Measurements from ENCODE around the gene TBC1D12.

TBC1D12 gene

DNA sequence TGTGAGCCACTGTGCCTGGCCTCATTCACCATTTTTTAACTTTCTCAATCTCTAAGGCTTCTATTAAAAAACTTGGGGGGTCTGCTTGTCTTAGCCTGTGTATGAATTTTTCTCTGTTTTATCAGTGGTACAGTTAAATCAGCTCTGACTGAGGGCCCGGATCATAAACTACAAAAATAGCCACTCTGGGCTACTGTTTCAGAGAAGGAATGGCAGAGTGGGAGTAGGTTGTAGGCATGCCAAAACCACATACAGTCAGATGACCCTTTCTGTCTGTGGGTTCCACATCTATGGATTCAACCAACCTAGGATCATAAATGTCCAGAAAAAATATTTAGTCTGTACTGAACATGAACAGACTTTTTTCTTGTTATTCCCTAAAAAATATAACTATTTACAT, 21.3 kb downstream of the TBC1D12 start:
- Mint-ChIP-seq H3K36me3 (no peaks in the 10 kb centered on the region), H3K9me3 (no peaks in the 10 kb centered on the region), H3K4me3 (no peak overlapping the region), H3K4me1 (no peaks in the 10 kb centered on the region), H3K27ac (no peak overlapping the region)
- DNase-seq (ENCODE audit: low spot score in 2 of 2) (no peak), ATAC-seq (no peak)

DNA sequence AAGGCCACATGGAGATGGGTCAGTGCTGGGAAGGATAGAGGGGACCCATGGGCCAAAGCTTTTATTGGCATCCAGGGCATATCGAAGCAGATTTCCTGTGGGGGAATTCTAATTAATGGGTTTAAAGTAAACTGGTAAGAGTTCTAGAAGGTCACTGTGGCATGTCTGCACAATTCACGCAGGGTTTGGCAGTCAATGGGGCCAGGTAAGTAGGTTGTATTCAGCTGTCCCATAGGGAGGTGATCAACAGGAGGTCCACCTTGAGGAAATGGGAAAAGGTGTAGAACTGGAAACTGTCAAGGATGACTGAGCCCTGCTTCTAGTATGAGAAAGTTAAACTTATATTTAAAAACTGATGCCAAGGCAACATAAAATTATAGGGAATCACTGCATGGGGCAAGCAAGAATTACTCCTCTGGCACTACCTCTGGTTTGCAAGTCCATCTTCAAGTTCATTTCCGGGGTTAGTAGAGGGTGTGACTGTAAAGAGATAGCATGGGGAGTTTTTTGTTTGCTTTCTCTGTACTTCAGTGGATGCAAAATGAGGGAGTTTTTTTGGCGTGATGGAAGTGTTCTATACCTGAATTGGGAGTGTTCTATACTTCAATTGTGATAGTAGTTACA, 22.5 kb downstream of the TBC1D12 start:
- ATAC-seq (no peak), DNase-seq (ENCODE audit: low spot score in 2 of 2) (no peak)
- no peaks in the 10 kb centered on the region for H3K9me3 Mint-ChIP-seq
- H3K27ac Mint-ChIP-seq = no peak overlapping the region
- no peak overlapping the region for H3K4me3 Mint-ChIP-seq
- no peaks in the 10 kb centered on the region for H3K36me3 Mint-ChIP-seq
- H3K4me1 Mint-ChIP-seq = no peaks in the 10 kb centered on the region

GRCh38 chr10:94425942-94426341, 23.6 kb downstream of the TBC1D12 start:
- DNase-seq (ENCODE audit: low spot score in 2 of 2) (no peak), ATAC-seq (no peak)
- Mint-ChIP-seq H3K27ac (no peak overlapping the region), H3K4me3 (no peak overlapping the region), H3K36me3 (no peaks in the 10 kb centered on the region), H3K9me3 (no peaks in the 10 kb centered on the region), H3K4me1 (no peaks in the 10 kb centered on the region)

GRCh38 chr10:94427166-94427565, 24.8 kb downstream of the TBC1D12 start:
- H3K36me3 Mint-ChIP-seq = no peaks in the 10 kb centered on the region
- H3K27ac Mint-ChIP-seq = no peak overlapping the region
- H3K4me1 Mint-ChIP-seq = no peaks in the 10 kb centered on the region
- no peak overlapping the region for H3K4me3 Mint-ChIP-seq
- no peaks in the 10 kb centered on the region for H3K9me3 Mint-ChIP-seq
- ATAC-seq (no peak), DNase-seq (ENCODE audit: low spot score in 2 of 2) (no peak)

DNA sequence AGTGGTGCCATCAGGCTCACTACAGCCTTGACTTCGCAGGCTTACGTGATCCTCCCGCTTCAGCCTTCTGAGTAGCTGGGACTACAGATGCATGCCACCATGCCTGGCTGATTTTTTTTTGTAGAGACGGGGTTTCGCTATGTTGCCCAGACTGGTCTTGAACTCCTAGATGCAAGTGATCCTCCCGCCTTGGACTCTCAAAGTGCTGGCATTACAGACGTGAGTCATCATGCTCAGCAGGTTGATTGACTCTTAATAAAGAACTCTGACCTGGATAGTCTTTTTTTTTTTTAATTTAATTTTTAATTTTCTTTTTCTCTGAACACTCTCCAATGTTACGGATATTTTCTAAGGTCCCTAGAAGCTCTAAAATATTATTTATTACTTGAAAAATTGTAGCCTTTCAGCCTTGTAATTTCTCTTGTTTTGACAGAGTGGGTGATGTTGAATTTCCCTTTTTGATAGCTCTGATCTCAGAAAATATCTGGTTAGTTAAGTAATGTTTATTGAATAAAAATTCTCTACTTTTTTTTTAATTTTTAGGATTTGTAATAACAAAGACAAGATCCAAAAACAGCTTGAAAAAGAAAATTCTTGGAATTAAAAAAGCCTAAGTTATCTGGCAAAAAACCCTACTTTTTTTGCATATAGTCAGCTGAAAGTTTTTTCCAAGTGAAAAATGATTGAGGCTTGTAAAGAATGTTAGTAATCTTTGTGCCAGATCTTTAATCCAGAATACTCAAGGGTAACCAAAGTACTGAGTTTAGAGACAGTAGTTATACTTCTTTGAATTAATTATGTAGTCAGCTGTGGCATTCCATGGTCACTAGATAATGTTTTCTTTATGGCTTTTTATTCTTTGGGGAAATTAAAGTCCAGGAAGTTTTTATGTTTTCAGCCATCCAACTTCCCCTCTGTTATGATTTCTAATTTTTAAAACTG, 26.7 kb downstream of the TBC1D12 start:
- Mint-ChIP-seq H3K36me3 (no peaks in the 10 kb centered on the region), H3K4me3 (no peak overlapping the region)
- no peak for ATAC-seq

DNA sequence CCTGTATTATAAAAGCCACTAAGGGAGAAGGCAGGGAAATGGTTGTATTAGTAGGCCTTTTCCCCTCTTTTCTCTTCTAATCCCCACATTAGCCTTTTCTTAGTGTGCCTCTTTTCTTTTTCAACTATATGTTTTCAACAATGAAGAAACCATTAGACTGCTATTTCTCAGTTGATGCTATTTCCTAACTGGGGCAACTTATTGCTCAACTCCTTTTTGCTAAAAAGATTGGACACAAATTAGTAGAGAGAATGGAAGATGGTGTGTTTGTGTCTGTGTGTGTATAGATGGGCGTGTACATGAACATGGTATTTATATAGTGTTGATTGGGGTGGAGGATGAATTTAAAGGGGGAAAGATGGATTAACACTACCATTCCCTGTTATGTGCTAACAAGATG, 28.4 kb downstream of the TBC1D12 start:
- Mint-ChIP-seq H3K36me3 (no peaks in the 10 kb centered on the region), H3K9me3 (no peaks in the 10 kb centered on the region), H3K4me3 (no peak overlapping the region), H3K4me1 (no peaks in the 10 kb centered on the region), H3K27ac (no peak overlapping the region)
- DNase-seq (ENCODE audit: low spot score in 2 of 2) = no peak
- no peak for ATAC-seq

More for the DNA sequence above, 26.7 kb downstream of the TBC1D12 start:
- H3K27ac Mint-ChIP-seq = no peak overlapping the region
- DNase-seq (ENCODE audit: low spot score in 2 of 2) = no peak
- H3K9me3 Mint-ChIP-seq = no peaks in the 10 kb centered on the region
- no peaks in the 10 kb centered on the region for H3K4me1 Mint-ChIP-seq

DNA sequence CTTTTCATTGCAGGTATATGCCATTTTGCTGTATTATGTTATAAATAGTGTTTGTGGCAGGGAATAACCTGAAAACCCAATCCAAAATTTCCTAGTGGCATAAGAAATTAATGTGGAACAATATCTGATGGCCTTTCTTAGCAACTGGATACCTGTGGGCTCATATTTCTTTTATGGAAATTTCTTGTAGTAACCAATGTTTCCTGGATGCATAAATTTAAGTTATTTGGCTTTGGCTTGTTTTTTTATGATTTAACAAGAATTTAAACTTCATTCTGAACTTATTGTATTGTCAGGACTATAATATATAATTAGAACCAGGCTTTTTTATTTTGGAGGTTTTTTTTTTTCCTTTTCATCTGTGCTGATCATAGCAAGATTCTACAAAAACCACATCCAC, 30.1 kb downstream of the TBC1D12 start:
- no peaks in the 10 kb centered on the region for H3K36me3 Mint-ChIP-seq
- ATAC-seq = no peak
- no peak overlapping the region for H3K27ac Mint-ChIP-seq
- DNase-seq (ENCODE audit: low spot score in 2 of 2) = no peak
- H3K9me3 Mint-ChIP-seq = peaks cover under 1% of the 10 kb centered on the region
- no peaks in the 10 kb centered on the region for H3K4me1 Mint-ChIP-seq
- H3K4me3 Mint-ChIP-seq = no peak overlapping the region

DNA sequence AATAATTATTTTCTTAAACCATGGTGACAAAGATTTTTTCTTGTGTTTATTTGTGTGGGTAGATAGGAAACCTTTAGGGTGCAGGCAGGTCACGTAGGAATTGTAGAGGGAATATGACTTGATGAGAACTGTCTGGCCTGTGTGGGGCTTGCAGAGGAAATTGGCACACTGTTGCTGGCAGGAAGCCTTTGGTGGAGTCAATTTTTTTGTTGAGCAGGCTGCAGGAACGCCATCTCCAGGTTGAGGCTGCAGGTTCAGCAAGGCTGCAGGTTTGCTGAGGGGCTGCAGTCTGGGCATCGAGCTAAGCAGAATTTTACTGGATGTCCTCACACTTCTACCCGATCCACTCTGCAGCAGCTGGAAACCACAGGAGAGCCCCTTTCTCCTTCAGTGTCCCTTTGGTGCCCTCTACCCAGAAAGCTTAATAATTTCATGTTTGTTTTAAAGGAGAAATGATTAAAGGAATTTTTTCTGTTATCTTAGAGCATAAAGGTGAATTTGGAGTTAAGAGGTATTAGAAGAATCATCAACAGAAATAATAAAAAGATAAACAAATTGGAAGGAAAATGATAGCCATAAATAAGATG, 37.0 kb downstream of the TBC1D12 start:
- ATAC-seq = no peak
- Mint-ChIP-seq H3K9me3 (peaks cover 5% of the 10 kb centered on the region), H3K36me3 (no peaks in the 10 kb centered on the region), H3K4me3 (no peak overlapping the region), H3K27ac (no peak overlapping the region), H3K4me1 (no peaks in the 10 kb centered on the region)
- DNase-seq (ENCODE audit: low spot score in 2 of 2) = no peak

GRCh38 chr10:94440096-94440495, 37.8 kb downstream of the TBC1D12 start:
- Mint-ChIP-seq H3K27ac (no peak overlapping the region), H3K4me1 (no peaks in the 10 kb centered on the region), H3K9me3 (peaks cover 5% of the 10 kb centered on the region), H3K36me3 (no peaks in the 10 kb centered on the region), H3K4me3 (no peak overlapping the region)
- ATAC-seq (no peak), DNase-seq (ENCODE audit: low spot score in 2 of 2) (no peak)

DNA sequence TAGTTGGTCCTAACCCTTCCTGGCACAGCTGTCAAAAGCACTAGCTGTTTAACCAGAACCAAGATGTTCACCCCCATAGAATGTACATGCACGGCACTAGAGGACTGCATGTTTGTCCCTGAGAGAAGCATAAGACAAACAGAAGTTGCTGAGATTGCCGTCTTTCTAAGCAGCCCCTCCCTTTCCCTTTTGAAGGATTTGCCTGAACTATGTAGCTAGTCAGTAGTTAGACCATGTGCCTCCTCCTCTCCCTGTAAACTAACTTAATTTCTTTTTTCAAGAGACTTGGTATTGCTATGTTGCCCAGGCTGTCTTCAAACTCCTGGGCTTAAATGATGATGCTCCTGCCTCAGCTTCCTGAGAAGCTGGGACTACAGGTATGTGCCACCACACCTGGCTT, 40.7 kb downstream of the TBC1D12 start:
- Mint-ChIP-seq H3K9me3 (no peaks in the 10 kb centered on the region), H3K27ac (no peak overlapping the region), H3K36me3 (no peaks in the 10 kb centered on the region), H3K4me3 (no peak overlapping the region), H3K4me1 (no peaks in the 10 kb centered on the region)
- DNase-seq (ENCODE audit: low spot score in 2 of 2) (no peak), ATAC-seq (no peak)

- H3K36me3 Mint-ChIP-seq = no peaks in the 10 kb centered on the region
- no peak for ATAC-seq
Observed at GRCh38 chr10:94443549-94443948, 41.2 kb downstream of the TBC1D12 start.

GRCh38 chr10:94450782-94451181, 48.4 kb downstream of the TBC1D12 start:
- Mint-ChIP-seq H3K4me3 (no peak overlapping the region), H3K4me1 (no peaks in the 10 kb centered on the region), H3K27ac (no peak overlapping the region), H3K9me3 (no peaks in the 10 kb centered on the region), H3K36me3 (no peaks in the 10 kb centered on the region)
- ATAC-seq (no peak), DNase-seq (ENCODE audit: low spot score in 2 of 2) (no peak)

More at GRCh38 chr10:94443549-94443948, 41.2 kb downstream of the TBC1D12 start:
- H3K4me1 Mint-ChIP-seq = no peaks in the 10 kb centered on the region
- no peak for DNase-seq (ENCODE audit: low spot score in 2 of 2)
- H3K9me3 Mint-ChIP-seq = no peaks in the 10 kb centered on the region
- no peak overlapping the region for H3K4me3 Mint-ChIP-seq
- no peak overlapping the region for H3K27ac Mint-ChIP-seq

- no peak for ATAC-seq
Observed at GRCh38 chr10:94451883-94452519, 49.7 kb downstream of the TBC1D12 start.

DNA sequence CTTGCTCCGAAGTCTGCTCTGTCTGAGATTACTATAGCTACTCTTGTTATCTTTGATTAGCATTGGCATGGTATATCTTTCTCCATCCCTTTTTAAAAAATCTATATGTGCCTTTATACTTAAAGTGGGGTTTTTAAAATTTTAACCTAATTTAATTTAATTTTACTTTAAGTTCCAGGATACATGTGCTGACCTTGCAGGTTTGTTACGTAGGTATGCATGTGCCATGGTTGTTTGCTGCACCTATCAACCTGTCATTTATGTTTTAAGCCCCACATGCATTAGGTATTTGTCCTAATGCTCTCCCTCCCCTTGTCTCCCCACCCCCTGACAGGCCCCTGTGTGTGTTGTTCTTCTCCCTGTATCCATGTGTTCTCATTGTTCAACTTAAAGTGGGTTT, 54.6 kb downstream of the TBC1D12 start:
- DNase-seq (ENCODE audit: low spot score in 2 of 2) (no peak), ATAC-seq (no peak)
- no peaks in the 10 kb centered on the region for H3K4me1 Mint-ChIP-seq
- H3K27ac Mint-ChIP-seq = no peak overlapping the region
- no peaks in the 10 kb centered on the region for H3K36me3 Mint-ChIP-seq
- H3K9me3 Mint-ChIP-seq = no peaks in the 10 kb centered on the region
- H3K4me3 Mint-ChIP-seq = no peak overlapping the region

More at GRCh38 chr10:94451883-94452519, 49.7 kb downstream of the TBC1D12 start:
- DNase-seq (ENCODE audit: low spot score in 2 of 2) = no peak
- Mint-ChIP-seq H3K36me3 (no peaks in the 10 kb centered on the region), H3K9me3 (no peaks in the 10 kb centered on the region), H3K27ac (no peak overlapping the region), H3K4me3 (no peak overlapping the region), H3K4me1 (no peaks in the 10 kb centered on the region)

DNA sequence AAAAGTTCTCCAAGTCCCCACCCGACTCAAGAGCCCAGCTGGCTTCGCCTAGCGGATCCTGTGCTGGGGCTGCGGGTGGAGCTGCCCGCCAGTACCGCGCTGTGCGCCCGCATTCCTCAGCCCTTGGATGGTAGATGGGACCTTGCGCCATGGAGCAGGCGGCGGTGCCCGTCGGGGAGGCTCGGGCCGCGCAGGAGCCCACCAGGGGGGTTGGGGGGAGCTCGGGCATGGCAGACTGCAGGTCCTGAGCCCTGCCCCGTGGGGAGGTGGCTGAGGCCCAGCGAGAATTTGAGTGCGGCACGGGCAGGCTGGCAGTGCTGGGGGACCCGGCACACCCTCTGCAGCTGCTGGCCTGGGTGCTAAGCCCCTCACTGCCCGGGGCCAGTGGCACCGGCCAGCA, 57.0 kb downstream of the TBC1D12 start:
- ATAC-seq (no peak), DNase-seq (ENCODE audit: low spot score in 2 of 2) (no peak)
- no peak overlapping the region for H3K27ac Mint-ChIP-seq
- no peaks in the 10 kb centered on the region for H3K9me3 Mint-ChIP-seq
- no peaks in the 10 kb centered on the region for H3K4me1 Mint-ChIP-seq
- no peak overlapping the region for H3K4me3 Mint-ChIP-seq
- H3K36me3 Mint-ChIP-seq = no peaks in the 10 kb centered on the region
